Breast epithelium (tissue), 4 donors: ENCODE results near the gene SNAP47. TPM values are rescaled to one million over a fixed set of nuclear protein-coding genes. Genes with fewer than 3 reads are reported as not detected.
"Not testable (repeated sequence)": the region's sequence is repeated elsewhere in the genome, so short reads cannot be mapped to it uniquely, and the experiment has no call there.

ENCODE experiments used
- DNase-seq, 2 donors: peaks; one replicate each; pipeline ENCODE4 v3.0.0-alpha.2; 2019; ENCODE audit warnings: low spot score in 2 of 2
- H3K27ac ChIP-seq, 2 donors: fragments of 200-600 bp; sonication (generic) in 1 of 2; one replicate each; pipeline ENCODE4 v1.5.1; 2016 to 2019; ENCODE audit warnings: mild to moderate bottlenecking in 1 of 2
- H3K27me3 ChIP-seq, 2 donors: fragments of 200-600 bp; sonication (generic) in 1 of 2; one replicate each; pipeline versions ENCODE4 v1.5.1 to v1.6.0; 2017 to 2019; ENCODE audit warnings: control low read depth in 1 of 2, mild to moderate bottlenecking in 1 of 2
- H3K36me3 ChIP-seq: fragments of 200-600 bp; one replicate; pipeline ENCODE4 v1.5.1; 2019
- H3K4me1 ChIP-seq, 2 donors: fragments of 200-600 bp; sonication (generic); one replicate each; pipeline ENCODE4 v1.5.1; 2016 to 2019; ENCODE audit warnings: control low read depth in 1 of 2
- H3K4me3 ChIP-seq, 3 donors: fragments of 200-600 bp; sonication (generic); 1 replicate in 2 of 3; 2 replicates in 1 of 3; pipeline ENCODE4 v1.5.1; 2016 to 2019; ENCODE audit warnings: mild to moderate bottlenecking in 3 of 3, moderate library complexity in 2 of 3
- H3K9me3 ChIP-seq, 2 donors: fragments of 200-600 bp; sonication (generic) in 1 of 2; one replicate each; pipeline ENCODE4 v1.5.1; 2016 to 2019; ENCODE audit warnings: control low read depth in 1 of 2
- CTCF ChIP-seq, 3 donors: fragments of 450-650 bp; IDR thresholded peaks; one replicate each; pipeline ENCODE4 v1.5.1; 2016 to 2017; ENCODE audit warnings: antibody characterized with exemption in 3 of 3, mild to moderate bottlenecking in 3 of 3, moderate library complexity in 3 of 3
- POLR2A ChIP-seq: fragments of 450-650 bp; IDR thresholded peaks from one replicate; pipeline ENCODE4 v1.6.1; 2016; ENCODE audit warnings: antibody characterized with exemption, mild to moderate bottlenecking, moderate library complexity
- POLR2AphosphoS5 ChIP-seq, 3 donors: sonication (generic); formaldehyde crosslinking; IDR thresholded peaks; one replicate each; pipeline ENCODE4 v1.6.1; 2017; ENCODE audit warnings: antibody characterized with exemption in 3 of 3
- intact Hi-C: fragments of 100-400 bp; cut with DNase I; formaldehyde crosslinking; loops from one replicate; pipeline ENCODE4 v1.15.1; 2023; ENCODE audit warnings: low total_unique reads
- total RNA-seq, 3 donors: library from RNA; depleted of rRNA; stranded (reverse); fragments of >200 nt; gene quantifications; one replicate each; pipeline ENCODE4 v1.1.0, GENCODE V29; 2016

Gene SNAP47
- total RNA-seq, 3 donors from 2014 or later: 28.3 to 60.3 (median 52.1) TPM

- Histone ChIP-seq H3K9me3 (peaks cover 17 to 24% of the 10 kb centered on the region in 2 donors), H3K27me3 (no peaks in the 10 kb centered on the region), H3K4me3 (no peak overlapping the region), H3K27ac (no peak overlapping the region), H3K36me3 (no peaks in the 10 kb centered on the region), H3K4me1 (no peaks in the 10 kb centered on the region)
- no peak for DNase-seq
- intact Hi-C loops: no loop called here
- no peak for TF ChIP-seq POLR2A
- no peak for TF ChIP-seq CTCF (IDR thresholded peaks at IDR 0.05)
- no peak for TF ChIP-seq POLR2AphosphoS5 (IDR thresholded peaks at IDR 0.05)
Observed at GRCh38 chr1:227709451-227709850, 25.8 kb upstream of the SNAP47 start.

- H3K4me3 ChIP-seq, H3K27me3 ChIP-seq, intact Hi-C loops, H3K36me3 ChIP-seq, H3K27ac ChIP-seq, H3K4me1 ChIP-seq, DNase-seq: not testable (repeated sequence)
- H3K9me3 ChIP-seq: peaks cover 16 to 33% of the 10 kb centered on the region in 2 donors
Observed at GRCh38 chr1:227710474-227710873, 24.8 kb upstream of the SNAP47 start.

- no peak overlapping the region for H3K27ac ChIP-seq
- intact Hi-C loops: no loop called here
- no peaks in the 10 kb centered on the region for H3K36me3 ChIP-seq
- H3K4me3 ChIP-seq: no peak overlapping the region
- H3K27me3 ChIP-seq: no peaks in the 10 kb centered on the region
- TF ChIP-seq CTCF (IDR thresholded peaks at IDR 0.05): no peak
- no peak for TF ChIP-seq POLR2AphosphoS5 (IDR thresholded peaks at IDR 0.05)
- no peak for TF ChIP-seq POLR2A
- no peaks in the 10 kb centered on the region for H3K4me1 ChIP-seq
- H3K9me3 ChIP-seq: peaks cover 23 to 52% of the 10 kb centered on the region in 2 donors
- DNase-seq: no peak
Observed at GRCh38 chr1:227712648-227713047, 22.6 kb upstream of the SNAP47 start.

- Histone ChIP-seq H3K4me3 (no peak overlapping the region), H3K4me1 (no peaks in the 10 kb centered on the region), H3K36me3 (no peaks in the 10 kb centered on the region), H3K9me3 (peaks cover 34 to 80% of the 10 kb centered on the region in 2 donors), H3K27me3 (no peaks in the 10 kb centered on the region), H3K27ac (no peak overlapping the region)
- DNase-seq: no peak
- no peak for TF ChIP-seq POLR2AphosphoS5 (IDR thresholded peaks at IDR 0.05)
- TF ChIP-seq CTCF (IDR thresholded peaks at IDR 0.05): no peak
- no peak for TF ChIP-seq POLR2A
- intact Hi-C loops: no loop called here
Observed at GRCh38 chr1:227718932-227719331, 16.3 kb upstream of the SNAP47 start.

GRCh38 chr1:227723474-227723873 lies 11.8 kb upstream of the SNAP47 start:
- DNase-seq: no peak
- no peak overlapping the region for H3K4me3 ChIP-seq
- H3K4me1 ChIP-seq: peaks cover 0 to 5% of the 10 kb centered on the region in 2 donors
- no peaks in the 10 kb centered on the region for H3K36me3 ChIP-seq
- no peak overlapping the region for H3K27ac ChIP-seq
- H3K27me3 ChIP-seq: no peaks in the 10 kb centered on the region
- peaks cover 20 to 38% of the 10 kb centered on the region in 2 donors for H3K9me3 ChIP-seq
- intact Hi-C loops: no loop called here
- TF ChIP-seq POLR2A (no peak), POLR2AphosphoS5 (IDR thresholded peaks at IDR 0.05) (no peak), CTCF (IDR thresholded peaks at IDR 0.05) (no peak)

- Histone ChIP-seq H3K4me3 (no peak overlapping the region), H3K27me3 (no peaks in the 10 kb centered on the region), H3K27ac (no peak overlapping the region), H3K36me3 (no peaks in the 10 kb centered on the region), H3K9me3 (peaks cover 5 to 23% of the 10 kb centered on the region in 2 donors), H3K4me1 (peaks cover 0 to 9% of the 10 kb centered on the region in 2 donors)
- DNase-seq: no peak
- TF ChIP-seq CTCF (IDR thresholded peaks at IDR 0.05) (no peak), POLR2A (no peak), POLR2AphosphoS5 (IDR thresholded peaks at IDR 0.05) (no peak)
- intact Hi-C loops: no loop called here
Observed at GRCh38 chr1:227725046-227725445, 10.2 kb upstream of the SNAP47 start.
